Activated T-helper 2 cell treated with anti-CD3 and anti-CD28 coated beads, Interferon-gamma antibody, Interleukin-2, Interleukin-4, amounts not matched to agents 10 μg/mL and 5 μg/mL and 100 μg/mL, durations not matched to agents 14 hours and 24 hours and 36 hours (primary cell): ENCODE results near the gene SHB. TPM values are rescaled to one million over a fixed set of nuclear protein-coding genes. Genes with fewer than 3 reads are reported as not detected.

Experiments
- DNase-seq: peaks from one replicate; pipeline ENCODE4 v3.0.0; 2021; ENCODE audit warnings: low spot score
- H3K27ac Mint-ChIP-seq: one replicate; pipeline ENCODE4 v1.8.0; 2021; ENCODE audit warnings: mixed read lengths
- H3K27me3 Mint-ChIP-seq: one replicate; pipeline ENCODE4 v1.8.0; 2021; ENCODE audit warnings: low read depth, mixed read lengths
- H3K36me3 Mint-ChIP-seq: one replicate; pipeline ENCODE4 v1.8.0; 2021; ENCODE audit warnings: low read depth, mixed read lengths
- H3K4me1 Mint-ChIP-seq: one replicate; pipeline ENCODE4 v1.8.0; 2021; ENCODE audit warnings: low read depth, mixed read lengths
- H3K4me3 Mint-ChIP-seq: one replicate; pipeline ENCODE4 v1.8.0; 2021; ENCODE audit warnings: low read depth, mild to moderate bottlenecking, moderate library complexity, mixed read lengths
- H3K9me3 Mint-ChIP-seq: one replicate; pipeline ENCODE4 v1.8.0; 2021; ENCODE audit warnings: mixed read lengths
- intact Hi-C: fragments of 100-400 bp; cut with micrococcal nuclease; formaldehyde crosslinking; loops from one replicate; pipeline ENCODE4 v1.15.1; 2023
- total RNA-seq: library from RNA; stranded (reverse); gene quantifications from 2 replicates; pipeline ENCODE4 v1.2.3, GENCODE V29; 2022

The SHB gene
- total RNA-seq, 1 donor from 2014 or later: 1.9 TPM

DNA sequence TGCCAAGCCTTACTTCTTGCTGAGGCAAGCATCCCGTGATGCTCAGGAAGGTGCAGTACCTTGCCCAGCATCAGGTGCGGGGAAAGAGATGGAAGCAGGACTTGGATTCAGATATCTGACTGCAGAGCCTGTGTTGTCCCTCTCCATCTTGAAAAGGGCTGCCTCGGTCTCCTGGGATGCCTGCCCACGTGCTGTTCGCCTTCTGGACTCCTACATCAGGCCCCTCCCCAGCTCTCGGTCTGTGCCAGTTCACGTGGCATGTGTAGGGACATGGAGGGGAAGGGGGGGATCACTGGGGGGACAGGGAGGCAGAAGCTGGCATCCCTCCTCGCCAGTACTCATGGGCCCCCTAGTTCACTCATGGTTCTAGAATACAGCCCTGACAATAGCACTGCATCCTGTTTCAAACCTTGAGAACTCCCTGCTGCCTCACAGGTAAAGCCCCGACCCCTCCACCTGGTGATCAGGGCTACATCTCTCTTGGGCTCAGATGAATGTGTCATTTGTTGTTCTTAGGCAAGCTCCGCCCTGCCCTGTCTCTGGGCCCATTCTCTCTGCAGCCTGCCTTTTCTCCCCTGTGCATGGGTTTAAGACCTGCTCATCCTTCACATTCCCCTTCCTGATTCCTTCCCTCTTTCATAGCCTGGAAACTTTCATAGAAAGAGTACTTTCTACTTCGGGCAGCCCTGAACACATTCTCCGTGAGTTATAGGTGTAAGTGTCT is 126.2 kb downstream of the SHB start:
- Mint-ChIP-seq H3K36me3 (no peaks in the 10 kb centered on the region), H3K4me3 (no peak overlapping the region), H3K9me3 (no peaks in the 10 kb centered on the region), H3K27me3 (no peaks in the 10 kb centered on the region), H3K4me1 (no peaks in the 10 kb centered on the region), H3K27ac (no peak overlapping the region)
- intact Hi-C loops: no loop called here
- DNase-seq: no peak

DNA sequence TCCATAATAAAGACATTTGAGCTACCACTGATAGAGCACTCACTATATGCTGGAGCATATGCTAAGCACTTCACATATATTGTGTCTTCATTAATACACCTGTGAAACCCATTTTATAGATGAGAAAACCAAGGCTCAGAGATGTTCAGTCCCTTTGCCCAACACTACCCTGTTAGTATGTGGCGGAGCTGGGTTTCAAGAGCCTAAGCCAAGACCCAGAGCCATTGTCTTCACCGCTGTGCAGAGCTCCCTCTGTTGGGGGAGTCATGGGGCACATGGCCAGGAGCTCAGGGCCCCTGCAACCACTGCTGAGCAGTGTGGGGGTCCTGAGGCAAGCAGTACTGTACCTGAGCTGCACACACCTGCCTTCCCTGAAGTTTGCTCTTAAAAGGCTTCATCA is 127.8 kb downstream of the SHB start:
- intact Hi-C loops: no loop called here
- no peak overlapping the region for H3K4me3 Mint-ChIP-seq
- no peaks in the 10 kb centered on the region for H3K9me3 Mint-ChIP-seq
- H3K27ac Mint-ChIP-seq: no peak overlapping the region
- H3K4me1 Mint-ChIP-seq: no peaks in the 10 kb centered on the region
- no peak for DNase-seq
- no peaks in the 10 kb centered on the region for H3K27me3 Mint-ChIP-seq
- H3K36me3 Mint-ChIP-seq: no peaks in the 10 kb centered on the region

DNA sequence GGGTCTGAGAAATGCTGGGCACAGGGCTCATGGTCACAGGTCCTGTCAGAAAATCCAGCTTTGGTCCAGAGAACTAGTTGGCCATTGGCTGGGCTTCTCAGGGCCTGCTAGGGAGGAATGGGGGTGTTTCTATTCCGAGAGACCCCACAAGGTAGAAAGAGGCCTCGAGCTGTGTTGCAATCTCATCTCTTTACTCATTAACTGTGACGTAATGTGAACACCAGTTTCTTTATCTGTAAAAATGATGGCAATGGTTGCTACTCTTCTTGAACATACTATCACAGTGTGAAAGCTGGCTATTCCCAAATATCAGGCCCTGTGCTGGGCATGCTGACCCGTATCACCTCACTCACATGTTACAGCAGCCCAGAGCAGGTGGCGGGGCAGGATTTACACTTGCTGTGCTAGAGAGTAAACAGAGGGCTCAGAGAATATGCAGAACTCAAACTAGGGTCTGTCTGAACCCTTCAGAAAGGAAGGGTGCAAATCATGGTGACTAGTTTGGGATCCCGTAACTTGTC is 129.4 kb downstream of the SHB start:
- Mint-ChIP-seq H3K4me3 (no peak overlapping the region), H3K36me3 (no peaks in the 10 kb centered on the region), H3K27me3 (no peaks in the 10 kb centered on the region), H3K27ac (no peak overlapping the region), H3K4me1 (no peaks in the 10 kb centered on the region), H3K9me3 (no peaks in the 10 kb centered on the region)
- intact Hi-C loops: no loop called here
- DNase-seq: no peak

DNA sequence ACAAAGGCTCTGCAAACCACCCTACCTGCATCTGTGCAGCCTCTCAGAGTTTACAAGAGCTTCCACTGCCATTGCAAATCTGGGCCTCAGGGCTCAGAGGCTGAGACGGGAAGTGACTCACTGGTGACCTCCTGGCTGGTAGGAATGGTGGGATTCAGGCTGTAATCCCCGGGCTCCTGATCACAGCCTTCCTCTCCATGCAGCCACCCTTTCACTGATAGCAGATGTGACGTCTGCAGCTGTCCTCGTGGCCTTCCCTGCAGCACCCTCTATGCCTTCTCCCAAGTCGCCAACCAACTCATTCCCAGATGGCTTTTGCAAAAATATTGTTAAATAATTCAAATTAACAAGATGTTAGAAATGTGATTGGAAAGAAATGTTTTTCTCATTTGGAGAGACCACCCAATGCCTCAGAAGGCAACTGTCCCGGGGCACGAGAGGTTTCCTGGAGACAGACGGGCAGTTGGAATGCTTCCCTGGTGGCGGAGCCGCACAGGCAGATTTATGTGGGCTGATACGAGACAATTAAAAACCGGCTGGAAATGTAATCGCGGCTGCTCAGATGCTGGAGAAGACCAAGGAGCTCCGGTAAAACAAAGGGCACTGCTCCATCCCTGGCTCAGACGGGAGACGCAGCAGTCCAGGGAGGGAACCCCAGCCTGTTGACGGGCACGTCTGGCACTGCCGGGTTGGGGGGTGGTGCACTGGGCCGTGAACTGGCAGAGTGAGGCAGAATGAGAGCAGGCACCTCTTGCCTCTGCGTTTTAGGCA is 130.7 kb downstream of the SHB start:
- DNase-seq: no peak
- Mint-ChIP-seq H3K9me3 (no peaks in the 10 kb centered on the region), H3K4me1 (no peaks in the 10 kb centered on the region), H3K4me3 (no peak overlapping the region), H3K36me3 (no peaks in the 10 kb centered on the region), H3K27me3 (no peaks in the 10 kb centered on the region), H3K27ac (no peak overlapping the region)
- intact Hi-C loops: no loop called here

DNA sequence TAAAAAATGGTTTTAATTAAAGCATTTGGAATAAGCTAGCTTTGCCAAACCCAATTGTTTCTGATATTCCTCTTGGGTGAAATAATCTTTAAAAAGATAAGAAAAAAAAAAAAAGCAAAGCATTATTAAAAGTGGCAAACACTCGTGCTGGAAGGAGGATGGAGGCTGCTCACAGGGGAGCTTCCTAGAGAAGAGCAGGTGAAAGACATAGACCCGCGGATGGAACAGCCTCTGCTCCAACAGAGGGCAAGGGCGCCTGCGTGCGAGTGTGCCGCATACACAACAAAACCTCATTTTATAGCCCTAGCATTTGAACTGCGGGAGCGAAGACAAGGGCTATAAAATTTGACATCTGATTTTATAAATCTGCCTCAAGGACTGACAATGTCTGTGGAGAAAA is 131.7 kb downstream of the SHB start:
- no peaks in the 10 kb centered on the region for H3K9me3 Mint-ChIP-seq
- no peaks in the 10 kb centered on the region for H3K4me1 Mint-ChIP-seq
- intact Hi-C loops: no loop called here
- no peak overlapping the region for H3K27ac Mint-ChIP-seq
- no peak for DNase-seq
- H3K27me3 Mint-ChIP-seq: no peaks in the 10 kb centered on the region
- H3K4me3 Mint-ChIP-seq: no peak overlapping the region
- no peaks in the 10 kb centered on the region for H3K36me3 Mint-ChIP-seq

DNA sequence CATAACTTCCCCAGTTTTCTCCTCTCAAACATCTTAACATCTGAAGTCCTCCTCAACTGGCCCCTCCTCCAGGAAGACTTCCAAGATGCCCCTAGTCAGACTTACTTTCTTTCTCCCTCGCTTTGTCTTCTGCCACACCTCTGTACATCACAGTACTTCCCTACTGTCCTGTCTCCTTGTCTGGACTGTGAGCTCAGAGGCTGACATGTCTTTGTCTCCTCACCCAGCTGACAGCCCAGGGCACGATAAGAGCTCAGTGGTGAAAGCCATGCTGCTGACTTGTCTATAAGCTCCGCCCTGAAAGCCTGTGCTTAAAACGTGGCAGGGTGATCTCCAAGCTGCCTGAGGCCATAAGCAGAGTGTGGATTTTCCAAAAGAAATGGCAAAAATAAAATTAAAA is 132.1 kb downstream of the SHB start:
- no peaks in the 10 kb centered on the region for H3K9me3 Mint-ChIP-seq
- no peak overlapping the region for H3K4me3 Mint-ChIP-seq
- DNase-seq: no peak
- intact Hi-C loops: no loop called here
- H3K4me1 Mint-ChIP-seq: no peaks in the 10 kb centered on the region
- H3K27ac Mint-ChIP-seq: no peak overlapping the region
- H3K36me3 Mint-ChIP-seq: no peaks in the 10 kb centered on the region
- no peaks in the 10 kb centered on the region for H3K27me3 Mint-ChIP-seq

DNA sequence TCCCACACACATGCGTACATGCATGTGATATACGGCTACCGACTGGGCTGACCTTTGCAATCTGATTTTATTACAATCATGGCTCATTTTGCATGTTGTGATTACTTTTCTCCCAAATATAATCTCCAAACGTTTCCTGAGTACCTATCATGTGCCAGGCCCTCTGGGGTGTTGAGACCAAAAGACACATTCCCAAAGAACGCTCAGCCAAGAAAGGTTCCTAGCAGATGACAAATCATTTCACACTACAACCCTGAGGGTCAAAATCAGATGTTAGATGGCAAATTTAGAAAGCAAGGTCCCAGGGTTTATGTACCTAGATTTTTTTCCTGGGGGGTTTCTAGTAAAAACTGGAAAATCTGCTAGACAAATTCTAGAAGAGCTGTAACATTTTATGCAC is 132.7 kb downstream of the SHB start:
- intact Hi-C loops: no loop called here

DNA sequence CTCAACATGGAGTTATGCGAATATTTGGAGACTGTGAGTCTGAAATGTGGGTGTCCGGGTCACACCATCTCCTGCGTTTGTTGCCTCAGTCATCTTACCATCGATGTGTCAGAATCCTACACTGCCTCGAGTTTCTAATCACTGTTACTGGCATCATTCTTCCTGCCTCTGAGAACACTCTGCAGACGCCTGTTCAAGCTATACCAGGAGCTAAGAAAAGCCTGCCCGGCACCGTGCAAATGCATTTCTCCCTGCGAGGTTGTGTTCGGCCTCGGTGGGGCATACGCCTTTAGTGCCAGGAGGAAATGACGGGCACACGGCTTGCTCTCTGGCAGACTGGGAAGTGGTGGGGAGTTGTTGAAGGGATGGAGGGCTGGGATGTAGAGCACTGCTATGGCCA is 133.9 kb downstream of the SHB start:
- intact Hi-C loops: no loop called here
- Mint-ChIP-seq H3K4me3 (no peak overlapping the region), H3K27ac (no peak overlapping the region), H3K4me1 (no peaks in the 10 kb centered on the region), H3K9me3 (no peaks in the 10 kb centered on the region), H3K36me3 (no peaks in the 10 kb centered on the region), H3K27me3 (no peaks in the 10 kb centered on the region)
- no peak for DNase-seq

More for the DNA sequence above, 132.7 kb downstream of the SHB start:
- DNase-seq: no peak
- Mint-ChIP-seq H3K36me3 (no peaks in the 10 kb centered on the region), H3K4me1 (no peaks in the 10 kb centered on the region), H3K27ac (no peak overlapping the region), H3K9me3 (no peaks in the 10 kb centered on the region), H3K27me3 (no peaks in the 10 kb centered on the region), H3K4me3 (no peak overlapping the region)

DNA sequence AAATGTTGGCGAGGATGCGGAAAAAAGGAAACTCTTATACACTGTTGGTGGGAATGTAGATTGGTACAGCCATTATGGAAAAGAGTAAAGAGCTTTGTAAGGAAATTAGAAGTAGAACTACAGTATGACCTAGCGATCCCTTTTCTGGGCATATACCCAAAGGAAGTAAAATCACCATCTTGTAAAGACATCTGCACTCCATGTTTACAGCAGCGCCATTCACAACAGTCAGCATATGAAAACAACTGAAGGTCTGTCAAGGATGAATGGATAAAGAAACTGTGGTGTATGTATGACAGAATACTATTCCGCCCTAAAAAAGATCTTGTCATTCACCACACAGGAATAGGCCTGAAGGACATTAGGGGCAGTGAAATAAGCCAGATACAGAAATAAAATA is 137.4 kb downstream of the SHB start:
- no peak overlapping the region for H3K27ac Mint-ChIP-seq
- intact Hi-C loops: no loop called here
- no peak for DNase-seq
- H3K27me3 Mint-ChIP-seq: no peaks in the 10 kb centered on the region
- H3K4me3 Mint-ChIP-seq: no peak overlapping the region
- no peaks in the 10 kb centered on the region for H3K4me1 Mint-ChIP-seq
- no peaks in the 10 kb centered on the region for H3K9me3 Mint-ChIP-seq
- no peaks in the 10 kb centered on the region for H3K36me3 Mint-ChIP-seq

DNA sequence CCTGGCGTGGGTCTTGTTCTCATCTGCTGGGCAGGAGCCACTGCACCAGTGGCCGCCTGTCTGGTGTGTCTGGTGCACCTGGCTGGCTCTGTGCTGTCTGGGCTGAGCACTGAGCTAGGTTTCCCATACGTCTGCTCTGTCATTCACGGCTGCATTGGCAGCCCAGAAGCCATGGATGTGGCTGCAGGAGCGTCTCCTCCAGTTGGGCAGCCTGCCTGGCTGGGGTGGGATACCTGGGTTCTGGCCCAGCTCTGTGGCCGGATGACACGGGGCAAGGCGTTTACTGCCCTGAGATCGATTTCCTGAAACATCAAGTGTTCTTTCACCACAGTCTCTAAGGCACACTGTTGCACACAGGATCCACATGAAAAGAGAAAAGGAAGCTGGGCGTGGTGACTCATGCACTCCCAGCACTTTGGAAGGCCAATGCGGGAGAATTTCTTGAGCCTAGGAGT is 139.6 kb downstream of the SHB start:
- no peaks in the 10 kb centered on the region for H3K9me3 Mint-ChIP-seq
- no peak for DNase-seq
- H3K4me3 Mint-ChIP-seq: no peak overlapping the region
- H3K4me1 Mint-ChIP-seq: peaks cover 4% of the 10 kb centered on the region
- no peak overlapping the region for H3K27ac Mint-ChIP-seq
- H3K36me3 Mint-ChIP-seq: no peaks in the 10 kb centered on the region
- intact Hi-C loops: no loop called here
- H3K27me3 Mint-ChIP-seq: no peaks in the 10 kb centered on the region

DNA sequence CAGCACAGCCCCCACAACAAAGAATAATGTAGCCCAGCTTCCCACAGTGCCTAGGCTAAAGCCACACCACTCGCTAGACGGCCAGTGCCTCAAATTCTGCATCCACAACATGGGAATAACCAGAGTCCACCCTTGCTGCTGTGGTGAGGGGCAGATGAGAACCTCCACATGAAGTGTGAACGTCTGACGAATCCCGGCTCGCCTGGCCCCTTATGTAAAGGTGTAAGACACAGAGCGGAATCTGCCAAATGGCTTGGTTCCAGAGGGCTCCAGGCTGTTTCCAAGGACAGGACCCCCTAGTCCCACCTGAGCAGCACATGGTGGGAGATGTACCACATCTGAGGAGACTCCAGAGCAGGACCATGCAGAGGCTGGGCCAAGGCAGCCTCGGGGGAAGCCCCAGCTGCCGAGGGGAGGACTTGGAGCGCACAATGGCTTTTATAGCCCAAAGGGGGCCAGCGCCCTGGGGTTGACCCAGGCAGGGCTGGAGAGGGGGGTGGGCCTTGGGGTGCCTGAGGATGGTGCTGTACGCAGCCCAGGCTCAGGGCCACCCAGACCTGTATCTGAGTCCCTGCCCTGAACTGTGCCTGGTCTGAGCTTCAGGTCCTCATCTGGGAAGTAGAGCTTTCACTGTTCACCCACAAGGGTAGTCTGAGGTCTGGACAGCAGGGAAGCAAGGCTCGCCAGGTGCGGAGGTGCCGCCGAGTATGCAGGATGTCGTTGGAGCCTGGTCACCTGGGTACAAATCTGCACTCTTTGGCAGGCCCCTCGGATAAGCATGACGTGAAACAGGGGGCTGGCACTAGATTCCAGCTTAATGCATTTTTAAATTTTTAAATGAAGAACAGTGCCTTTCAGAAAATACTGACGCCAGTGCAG is 140.2 kb downstream of the SHB start:
- no peak overlapping the region for H3K4me3 Mint-ChIP-seq
- no peak for DNase-seq
- intact Hi-C loops: no loop called here
- H3K36me3 Mint-ChIP-seq: no peaks in the 10 kb centered on the region
- peaks cover 4% of the 10 kb centered on the region for H3K4me1 Mint-ChIP-seq
- no peaks in the 10 kb centered on the region for H3K9me3 Mint-ChIP-seq
- H3K27ac Mint-ChIP-seq: no peak overlapping the region
- no peaks in the 10 kb centered on the region for H3K27me3 Mint-ChIP-seq

DNA sequence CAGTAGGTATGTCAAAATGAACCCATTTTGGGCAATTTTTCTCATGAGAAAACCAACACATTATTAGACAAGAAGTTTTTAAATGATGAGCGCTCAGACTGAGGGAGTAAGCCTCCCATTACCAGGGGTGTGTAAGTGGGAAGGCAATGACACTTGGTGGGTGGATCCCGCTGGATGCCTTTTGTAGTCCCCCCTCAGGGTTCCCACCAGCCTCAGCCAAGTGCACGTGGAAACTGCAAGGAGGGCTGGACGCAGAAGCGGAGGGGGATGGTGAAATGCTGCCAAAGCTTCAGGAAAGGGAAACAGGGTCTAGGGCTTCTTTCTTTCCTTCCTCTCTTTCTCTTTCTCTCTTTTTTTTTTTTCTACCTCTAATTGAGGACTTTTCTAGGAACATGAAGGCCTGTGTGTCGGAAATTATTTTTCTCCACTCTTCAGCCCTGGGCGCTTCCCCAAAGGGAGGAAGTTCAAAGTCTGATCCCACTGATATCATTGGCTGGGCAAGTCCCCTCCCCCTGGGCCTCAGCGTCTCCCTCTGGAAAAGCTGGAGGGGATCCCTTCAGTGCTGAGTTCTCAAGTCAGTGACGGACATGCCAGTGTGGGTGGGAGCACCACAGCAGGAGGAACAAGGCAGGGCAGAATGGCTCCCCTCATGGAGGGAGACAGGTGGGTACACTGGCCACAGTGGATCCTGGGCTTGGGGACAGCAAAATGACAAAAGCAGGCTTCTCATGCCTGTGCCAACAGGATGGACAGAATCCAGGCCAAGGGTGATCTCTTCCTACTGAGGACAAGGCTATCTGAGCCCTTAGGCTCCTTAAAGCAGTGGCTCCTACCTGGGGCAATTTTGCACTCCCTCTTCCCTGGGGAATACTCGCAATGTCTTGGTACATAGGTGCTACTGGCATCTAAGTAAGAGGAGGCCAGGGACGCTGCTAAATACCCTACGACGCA is 141.2 kb downstream of the SHB start:
- Mint-ChIP-seq H3K4me1 (peaks cover 4% of the 10 kb centered on the region), H3K4me3 (no peak overlapping the region), H3K9me3 (no peaks in the 10 kb centered on the region), H3K36me3 (no peaks in the 10 kb centered on the region), H3K27me3 (no peaks in the 10 kb centered on the region), H3K27ac (no peak overlapping the region)
- intact Hi-C loops: no loop called here
- no peak for DNase-seq
